HCT116 (cell line): Measurements from ENCODE around the gene CTBP1.

Experiments used
- CTCF ChIP-seq, 3 experiments: fragments of 200-600 bp in 1 of 3; sonication (generic) in 1 of 3; IDR thresholded peaks in 2 of 3; conservative IDR thresholded peaks in 1 of 3; 2 replicates each; pipeline ENCODE4 v1.5.1; 2012 to 2017; ENCODE audit warnings: low read depth in 2 of 3, low read length in 2 of 3, antibody characterized with exemption in 1 of 3, borderline replicate concordance in 1 of 3, control low read depth in 1 of 3, mild to moderate bottlenecking in 1 of 3, mixed read lengths in 1 of 3, mixed run types in 1 of 3, moderate library complexity in 1 of 3; ENCODE audit not compliant: insufficient read depth in 1 of 3
- POLR2AphosphoS5 ChIP-seq: IDR thresholded peaks from 2 replicates; pipeline ENCODE4 v1.6.1; 2011; ENCODE audit warnings: mild to moderate bottlenecking, low read depth, low read length, moderate library complexity
- ZBTB33 ChIP-seq: IDR thresholded peaks from 2 replicates; pipeline ENCODE4 v1.6.1; 2011; ENCODE audit warnings: mild to moderate bottlenecking, low read length, moderate library complexity; ENCODE audit not compliant: insufficient replicate concordance; ENCODE audit errors: extremely low read depth

- TF ChIP-seq CTCF (IDR thresholded peaks at IDR 0.05 in 2 of 3, conservative IDR thresholded peaks at IDR 0.05 in 1 of 3; ENCODE audit: borderline replicate concordance in 1 of 3, insufficient read depth in 1 of 3, low read depth in 2 of 3, low read length in 2 of 3) (no peak), POLR2AphosphoS5 (peak; percentile 63; the same call in 1 of the 2 replicates), ZBTB33 (no peak)
Measured at GRCh38 chr4:1249148-1249730, 309 bp upstream of the CTBP1 start.
